ELR (cell line): ENCODE data around the gene TMA7B.

Experiments used
- DNase-seq: peaks from one replicate; pipeline ENCODE4 v3.0.0-alpha.2; 2015; ENCODE audit warnings: low read depth

TMA7B gene

GRCh38 chr22:40002935-40003715, 42.9 kb downstream of the TMA7B start:
- no peak for DNase-seq

DNA sequence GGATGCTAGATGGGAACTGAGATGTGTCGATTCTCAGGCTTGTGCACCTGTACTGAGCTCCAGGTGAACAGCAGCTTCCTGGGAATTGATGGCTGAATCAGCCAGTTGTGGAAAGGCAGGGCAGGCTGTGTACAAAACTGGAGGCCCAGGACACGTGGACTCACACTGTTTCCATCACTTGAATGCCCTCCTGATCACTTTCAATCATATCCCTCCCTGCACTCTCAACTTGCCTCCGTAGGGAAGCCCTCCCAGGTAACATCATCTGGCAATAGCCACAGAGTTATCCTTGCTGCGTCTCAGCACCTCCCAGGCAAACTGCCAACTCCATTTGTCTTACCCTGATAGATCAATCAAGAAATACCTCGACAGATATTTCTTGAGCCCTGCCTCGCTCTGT, 44.6 kb downstream of the TMA7B start:
- DNase-seq = no peak

DNA sequence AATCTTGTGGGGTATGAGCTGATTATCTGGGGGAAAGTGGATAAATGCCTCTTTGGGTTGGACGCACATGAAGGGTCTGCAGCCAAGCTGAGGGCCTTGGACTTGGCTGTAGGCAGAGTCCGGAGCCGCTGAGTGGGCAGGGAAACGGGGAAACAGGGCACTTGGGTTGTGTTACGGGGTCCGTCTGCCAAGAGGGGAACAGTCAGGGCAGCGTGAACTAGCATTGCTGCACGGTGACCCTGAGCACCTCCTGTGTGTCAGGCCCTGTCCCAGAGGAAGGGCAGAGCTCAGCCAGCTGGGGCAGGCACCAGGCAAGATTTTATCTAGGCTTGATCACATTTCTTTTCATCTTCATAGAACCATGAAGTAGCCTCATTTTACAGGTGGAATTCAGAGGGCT, 46.4 kb downstream of the TMA7B start:
- DNase-seq = no peak

DNA sequence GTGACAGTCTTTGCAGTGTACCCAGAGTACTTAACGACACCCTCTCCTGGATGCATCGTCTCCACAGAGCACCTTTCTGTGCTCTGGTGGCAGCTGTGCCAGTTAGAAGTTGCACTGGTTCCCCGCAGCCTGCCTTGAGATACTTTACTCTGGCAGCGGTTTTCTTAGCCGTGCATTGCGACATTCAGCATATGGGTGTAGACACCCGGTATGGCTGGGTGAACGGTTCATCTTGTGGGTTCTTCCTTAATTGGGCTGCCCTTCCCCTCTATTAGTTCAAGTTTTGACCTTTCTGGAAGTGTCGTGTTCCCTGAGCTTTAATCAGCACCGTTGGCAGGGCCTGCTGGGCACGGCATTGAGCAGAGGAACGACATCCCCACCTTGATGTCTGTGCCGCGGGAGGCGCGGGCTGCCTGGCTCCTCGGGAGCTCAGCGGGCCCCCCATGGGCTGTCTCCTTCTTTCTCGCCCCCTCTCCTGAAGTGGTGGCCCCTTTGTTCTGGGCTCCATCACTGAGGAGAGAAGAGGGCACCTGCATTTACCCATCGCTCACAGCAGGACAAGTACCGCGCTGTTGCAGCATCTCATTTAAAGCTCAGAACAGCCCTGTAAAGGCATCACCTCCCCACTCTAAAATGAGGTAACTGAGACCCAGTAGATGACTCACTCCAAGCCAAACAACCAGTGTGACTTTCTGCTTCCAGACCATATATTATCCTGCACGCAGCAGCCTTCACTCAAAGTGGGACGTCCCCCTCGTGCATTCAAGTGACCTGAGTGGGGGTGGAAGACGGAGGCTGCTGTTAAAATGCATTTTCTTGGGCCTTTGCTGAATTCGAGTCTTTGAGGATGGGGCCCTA, 47.9 kb downstream of the TMA7B start:
- DNase-seq = no peak

DNA sequence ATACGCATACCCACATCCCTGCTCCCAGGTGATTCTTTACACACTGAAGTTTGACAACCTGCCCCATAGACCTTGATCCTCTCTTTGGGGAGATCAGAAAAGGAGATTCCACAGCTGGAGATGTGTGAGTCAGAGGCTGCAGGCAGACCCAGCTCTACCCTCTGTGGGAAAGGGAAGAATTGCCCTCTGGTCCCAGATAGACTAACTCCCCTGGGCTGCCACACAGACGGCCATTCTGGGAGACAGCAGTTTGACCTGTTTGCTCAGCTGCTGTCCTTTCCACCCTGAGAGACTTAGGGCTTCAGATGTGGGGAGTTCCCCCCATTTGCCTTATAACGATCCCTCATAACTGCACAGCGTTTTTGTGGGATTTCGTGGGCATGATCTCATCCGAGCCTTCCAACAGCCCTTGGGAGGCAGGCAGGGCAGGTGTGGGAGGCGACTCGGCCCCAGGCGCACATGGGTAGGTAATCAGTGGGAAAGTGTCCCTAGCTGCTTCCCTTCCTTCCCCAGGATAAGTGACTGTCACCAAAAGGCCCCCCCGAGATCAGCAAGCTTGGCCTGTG, 48.6 kb downstream of the TMA7B start:
- peak; percentile 28 for DNase-seq

GRCh38 chr22:40009292-40009774, 49.1 kb downstream of the TMA7B start:
- no peak for DNase-seq

GRCh38 chr22:40009951-40010671, 49.9 kb downstream of the TMA7B start:
- no peak for DNase-seq

GRCh38 chr22:40010746-40011145, 50.5 kb downstream of the TMA7B start:
- DNase-seq = no peak
